GM18951 (cell line): ENCODE results near the gene CMIP.
"Not testable (repeated sequence)": the region's sequence is repeated elsewhere in the genome, so short reads cannot be mapped to it uniquely, and the experiment has no call there.

Experiments used
- POLR2A ChIP-seq: IDR thresholded peaks from 4 replicates; pipeline ENCODE4 v1.6.1; 2011; ENCODE audit warnings: mild to moderate bottlenecking; ENCODE audit not compliant: insufficient read length, insufficient read depth; ENCODE audit errors: extremely low read depth
- in situ Hi-C: fragments of 300-500 bp; cut with MboI; formaldehyde crosslinking; loops from one replicate; pipeline ENCODE4 v1.12.0; 2022; ENCODE audit warnings: low sequenced_read_pairs, mixed read lengths, inconsistent platforms; ENCODE audit not compliant: unreplicated experiment

CMIP gene

GRCh38 chr16:81571175-81571574, 126.6 kb downstream of the CMIP start:
- no peak for TF ChIP-seq POLR2A
- in situ Hi-C loops: no loop called here

- in situ Hi-C loops: no loop called here
- TF ChIP-seq POLR2A: no peak
Observed at GRCh38 chr16:81571592-81572385, 127.2 kb downstream of the CMIP start.

- in situ Hi-C loops: no loop called here
- TF ChIP-seq POLR2A: no peak
Observed at GRCh38 chr16:81572386-81573144, 128.0 kb downstream of the CMIP start.

GRCh38 chr16:81573533-81574020, 129.0 kb downstream of the CMIP start:
- in situ Hi-C loops: no loop called here
- no peak for TF ChIP-seq POLR2A

- in situ Hi-C loops: no loop called here
- no peak for TF ChIP-seq POLR2A
Observed at GRCh38 chr16:81574168-81574567, 129.6 kb downstream of the CMIP start.

GRCh38 chr16:81575307-81575706, 130.7 kb downstream of the CMIP start:
- in situ Hi-C loops: no loop called here
- no peak for TF ChIP-seq POLR2A

- in situ Hi-C loops: no loop called here
- TF ChIP-seq POLR2A: no peak
Observed at GRCh38 chr16:81575834-81576233, 131.2 kb downstream of the CMIP start.

- in situ Hi-C loops: no loop called here
Observed at GRCh38 chr16:81576696-81577095, 132.1 kb downstream of the CMIP start.

GRCh38 chr16:81577272-81577671, 132.7 kb downstream of the CMIP start:
- in situ Hi-C loops: not testable (repeated sequence)

More at GRCh38 chr16:81576696-81577095, 132.1 kb downstream of the CMIP start:
- no peak for TF ChIP-seq POLR2A

- in situ Hi-C loops: no loop called here
- TF ChIP-seq POLR2A: no peak
Observed at GRCh38 chr16:81578076-81578475, 133.5 kb downstream of the CMIP start.

GRCh38 chr16:81578636-81579413, 134.2 kb downstream of the CMIP start:
- TF ChIP-seq POLR2A: no peak
- in situ Hi-C loops: no loop called here

GRCh38 chr16:81581107-81581506, 136.5 kb downstream of the CMIP start:
- TF ChIP-seq POLR2A: no peak

GRCh38 chr16:81582655-81583441, 138.2 kb downstream of the CMIP start:
- in situ Hi-C loops: no loop called here
- TF ChIP-seq POLR2A: no peak

More at GRCh38 chr16:81581107-81581506, 136.5 kb downstream of the CMIP start:
- in situ Hi-C loops: no loop called here
